GM18499 (cell line): ENCODE data around the gene EHF.
"Not testable (repeated sequence)": the region's sequence is repeated elsewhere in the genome, so short reads cannot be mapped to it uniquely, and the experiment has no call there.

Experiments used
- ATAC-seq: cut with Tn5 transposase; IDR thresholded peaks from one replicate; pipeline ENCODE4 v1.9.1; 2021; ENCODE audit warnings: moderate number of reproducible peaks; ENCODE audit not compliant: insufficient read depth, unreplicated experiment

Gene EHF

GRCh38 chr11:34620820-34621792 lies at the start of gene EHF:
EHF (plus strand) TSS chr11:34621093; CDS start chr11:34642631, 21,538 bp downstream.
- ATAC-seq = no peak

- ATAC-seq = no peak
These were observed 47.4 kb upstream of the EHF start for GRCh38 chr11:34573537-34573936.

- no peak for ATAC-seq
These were observed 45.6 kb upstream of the EHF start for GRCh38 chr11:34575261-34575660.

- ATAC-seq = no peak
These were observed 45.2 kb upstream of the EHF start for GRCh38 chr11:34575671-34576070.

GRCh38 chr11:34576331-34576730 lies 44.6 kb upstream of the EHF start:
- no peak for ATAC-seq

- no peak for ATAC-seq
These were observed 37.1 kb upstream of the EHF start for GRCh38 chr11:34583818-34584217.

GRCh38 chr11:34585304-34585734 lies 35.6 kb upstream of the EHF start:
- no peak for ATAC-seq

- no peak for ATAC-seq
These were observed 35.0 kb upstream of the EHF start for GRCh38 chr11:34585735-34586487.

- no peak for ATAC-seq
These were observed 34.2 kb upstream of the EHF start for GRCh38 chr11:34586488-34587281.

GRCh38 chr11:34587282-34587677 lies 33.6 kb upstream of the EHF start:
- no peak for ATAC-seq

GRCh38 chr11:34588023-34588422 lies 32.9 kb upstream of the EHF start:
- no peak for ATAC-seq

- no peak for ATAC-seq
These were observed 32.2 kb upstream of the EHF start for GRCh38 chr11:34588701-34589100.

- not testable (repeated sequence) for ATAC-seq
These were observed 31.7 kb upstream of the EHF start for GRCh38 chr11:34589177-34589576.

GRCh38 chr11:34593085-34593484 lies 27.8 kb upstream of the EHF start:
- ATAC-seq = no peak

GRCh38 chr11:34594603-34595002 lies 26.3 kb upstream of the EHF start:
- no peak for ATAC-seq

- ATAC-seq = no peak
These were observed 25.5 kb upstream of the EHF start for GRCh38 chr11:34595391-34595790.

- no peak for ATAC-seq
These were observed 24.8 kb upstream of the EHF start for GRCh38 chr11:34595960-34596644.

GRCh38 chr11:34599406-34599945 lies 21.4 kb upstream of the EHF start:
- ATAC-seq = no peak

- no peak for ATAC-seq
These were observed 20.4 kb upstream of the EHF start for GRCh38 chr11:34600339-34601084.
